ENCODE data around the gene CCDC78.
"Not testable (repeated sequence)": the region's sequence is repeated elsewhere in the genome, so short reads cannot be mapped to it uniquely, and the experiment has no call there.

CCDC78 gene

DNA sequence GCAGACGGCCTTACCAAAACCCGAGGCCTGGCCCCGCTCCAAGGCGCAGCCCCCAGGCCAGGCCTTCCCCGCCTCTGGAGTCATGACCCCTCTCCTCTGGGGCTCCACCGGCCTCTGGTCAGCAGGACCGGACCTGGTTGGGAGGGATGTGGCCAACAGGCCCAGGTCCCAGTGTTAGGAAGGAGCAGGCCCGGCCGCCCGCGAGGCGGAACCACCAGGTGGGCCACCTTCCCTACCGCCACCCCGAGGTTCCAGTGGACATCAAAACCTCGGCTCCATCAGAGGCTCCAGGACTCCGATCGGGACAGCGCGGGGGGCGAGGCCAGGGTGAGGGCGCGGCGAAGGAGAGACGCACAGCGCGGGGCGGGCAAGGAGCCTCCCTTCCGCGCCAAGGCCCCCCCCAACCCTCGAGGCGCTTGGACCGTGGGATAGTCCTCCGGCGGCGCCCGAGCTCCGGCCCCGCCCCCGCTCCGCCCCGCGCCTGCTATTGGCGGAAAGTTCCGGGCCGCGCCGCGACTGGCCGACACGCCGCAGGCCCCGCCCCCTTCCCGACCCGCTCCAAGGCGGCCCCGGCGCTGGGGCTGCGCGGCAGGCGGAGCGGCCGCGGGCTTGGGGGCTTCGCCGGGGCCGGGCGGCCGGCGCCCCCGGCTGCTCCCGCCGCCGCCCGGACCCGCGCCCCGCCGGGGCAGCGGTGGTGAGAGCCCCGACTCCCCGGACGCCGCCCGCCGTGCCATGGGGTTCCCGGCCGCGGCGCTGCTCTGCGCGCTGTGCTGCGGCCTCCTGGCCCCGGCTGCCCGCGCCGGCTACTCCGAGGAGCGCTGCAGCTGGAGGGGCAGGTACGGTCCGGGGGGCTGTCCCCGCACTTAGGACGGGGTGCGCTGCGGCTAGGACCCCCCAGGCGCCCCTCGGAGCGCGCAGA is 11.4 kb downstream of the CCDC78 start, which contains the start of gene METRN:
METRN (plus strand) TSS at position 561 of the 919 bp plus-strand sequence; CDS start at position 733, 172 bp downstream.
- no peaks in the 10 kb centered on the region for H3K36me3 ChIP-seq (ENCODE audit: control insufficient read depth, insufficient read depth, low read length)
- no peaks in the 10 kb centered on the region for H3K9me3 ChIP-seq (ENCODE audit: control insufficient read depth, insufficient read depth, low read depth, low read length)
- H3K27ac ChIP-seq (ENCODE audit: low read depth, low read length), result no peak within 1 kb of the TSS
- H3K9ac ChIP-seq (ENCODE audit: low read length), result peak within 1 kb of the TSS; percentile 41
- H3K4me3 ChIP-seq (ENCODE audit: low read depth, low read length), result peak within 1 kb of the TSS; percentile 68
- H3K27me3 ChIP-seq (ENCODE audit: control insufficient read depth, insufficient read depth, low read length), result peaks cover 35% of the 10 kb centered on the region
- H3K4me1 ChIP-seq (ENCODE audit: control insufficient read depth, insufficient read depth, low read length), result peaks cover 30% of the 10 kb centered on the region

DNA sequence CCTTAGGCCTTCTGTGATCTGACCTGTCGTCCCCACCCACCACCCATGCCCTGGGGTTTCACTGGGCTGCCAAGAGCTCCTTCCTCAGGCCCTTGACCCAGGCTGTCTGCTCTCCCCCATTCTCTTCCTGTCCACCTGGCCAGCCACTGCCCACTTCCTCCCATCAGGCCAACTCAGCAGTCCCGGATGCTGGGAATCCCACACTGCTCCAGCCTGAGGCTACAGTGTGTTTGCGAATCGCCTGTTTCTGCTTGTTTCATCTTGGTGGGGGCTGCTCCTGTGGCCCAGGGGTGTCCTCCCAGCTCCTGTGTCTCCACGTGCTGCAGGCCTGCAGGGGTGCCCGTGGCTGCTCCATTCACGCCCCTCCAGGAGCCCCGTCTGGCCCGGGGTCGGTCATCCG is 12.2 kb downstream of the CCDC78 start:
- H3K4me3 ChIP-seq (ENCODE audit: low read depth, low read length), result no peak overlapping the region
- peaks cover 40% of the 10 kb centered on the region for H3K27me3 ChIP-seq (ENCODE audit: control insufficient read depth, insufficient read depth, low read length)

DNA sequence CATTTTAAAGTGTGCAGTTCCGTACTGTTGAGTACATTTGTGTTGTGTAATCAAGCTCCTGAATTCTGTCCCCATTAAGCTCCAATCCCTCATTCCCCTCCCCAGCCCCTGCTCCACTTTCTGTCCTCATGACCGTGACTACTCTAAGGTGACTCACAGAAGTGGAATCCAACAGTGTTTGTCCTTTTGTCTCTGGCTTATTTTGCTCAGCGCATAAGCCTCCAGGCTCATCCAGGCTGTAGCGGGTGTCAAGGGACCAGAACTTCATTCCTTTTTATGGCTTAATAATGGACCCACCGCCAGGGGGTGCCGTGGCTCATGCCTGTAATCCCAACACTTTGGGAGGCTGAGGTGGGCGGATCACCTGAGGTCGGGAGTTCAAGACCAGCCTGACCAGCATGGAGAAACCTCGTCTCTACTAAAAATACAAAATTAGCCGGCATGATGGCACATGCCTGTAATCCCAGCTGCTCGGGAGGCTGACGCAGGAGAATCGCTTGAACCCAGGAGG is 13.4 kb downstream of the CCDC78 start:
- not testable (repeated sequence) for H3K27ac ChIP-seq (ENCODE audit: low read depth, low read length); H3K36me3 ChIP-seq (ENCODE audit: control insufficient read depth, insufficient read depth, low read length)
- H3K27me3 ChIP-seq (ENCODE audit: control insufficient read depth, insufficient read depth, low read length), result peaks cover 52% of the 10 kb centered on the region

More for the DNA sequence above, 12.2 kb downstream of the CCDC78 start:
- H3K9ac ChIP-seq (ENCODE audit: low read length), result no peak overlapping the region
- no peak overlapping the region for H3K27ac ChIP-seq (ENCODE audit: low read depth, low read length)
- no peaks in the 10 kb centered on the region for H3K36me3 ChIP-seq (ENCODE audit: control insufficient read depth, insufficient read depth, low read length)
- peaks cover 24% of the 10 kb centered on the region for H3K4me1 ChIP-seq (ENCODE audit: control insufficient read depth, insufficient read depth, low read length)
- no peaks in the 10 kb centered on the region for H3K9me3 ChIP-seq (ENCODE audit: control insufficient read depth, insufficient read depth, low read depth, low read length)

DNA sequence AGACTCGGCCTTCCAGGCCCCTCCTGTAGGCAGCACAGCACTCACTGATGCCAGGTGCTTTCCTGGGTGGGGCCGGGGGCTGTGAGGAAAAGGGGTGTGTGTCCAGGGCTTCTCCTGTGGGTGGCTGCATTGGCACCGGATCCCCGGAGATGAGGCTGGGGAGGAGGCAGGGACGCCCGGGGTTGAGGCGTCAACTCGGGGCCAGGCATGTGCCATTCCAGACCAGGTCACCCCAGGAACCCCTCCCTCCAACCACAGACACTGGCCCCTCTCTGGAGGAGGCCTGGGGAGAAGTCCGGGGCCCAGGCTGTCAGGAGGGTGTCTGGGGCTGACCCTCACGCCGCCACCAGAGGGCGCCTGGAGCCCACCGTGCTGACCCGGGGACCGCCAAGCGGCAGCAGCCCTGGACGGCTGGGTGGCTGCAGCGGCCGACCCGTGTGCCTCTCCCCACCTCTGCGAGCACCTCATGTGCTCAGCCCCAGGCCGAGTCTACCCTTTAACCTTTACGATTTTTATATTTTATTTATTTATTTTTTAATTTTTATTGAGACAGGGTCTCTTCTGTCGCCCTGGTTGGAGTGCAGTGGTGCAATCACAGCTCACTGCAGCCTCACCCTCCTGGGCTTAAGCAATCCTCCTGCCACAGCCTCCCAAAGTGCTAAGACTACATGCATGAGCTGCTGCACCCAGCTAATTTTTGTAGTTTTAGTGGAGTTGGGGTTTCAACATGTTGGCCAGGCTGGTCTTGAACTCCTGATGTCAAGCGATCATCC is 14.5 kb downstream of the CCDC78 start:
- H3K4me1 ChIP-seq (ENCODE audit: control insufficient read depth, insufficient read depth, low read length), result peaks cover 23% of the 10 kb centered on the region
- H3K4me3 ChIP-seq (ENCODE audit: low read depth, low read length), result no peak overlapping the region
- no peaks in the 10 kb centered on the region for H3K9me3 ChIP-seq (ENCODE audit: control insufficient read depth, insufficient read depth, low read depth, low read length)
- H3K27ac ChIP-seq (ENCODE audit: low read depth, low read length), result no peak overlapping the region
- H3K27me3 ChIP-seq (ENCODE audit: control insufficient read depth, insufficient read depth, low read length), result peaks cover 60% of the 10 kb centered on the region
- no peak overlapping the region for H3K9ac ChIP-seq (ENCODE audit: low read length)
- no peaks in the 10 kb centered on the region for H3K36me3 ChIP-seq (ENCODE audit: control insufficient read depth, insufficient read depth, low read length)

More for the DNA sequence above, 13.4 kb downstream of the CCDC78 start:
- not testable (repeated sequence) for H3K4me3 ChIP-seq (ENCODE audit: low read depth, low read length); H3K9me3 ChIP-seq (ENCODE audit: control insufficient read depth, insufficient read depth, low read depth, low read length); H3K9ac ChIP-seq (ENCODE audit: low read length)
- peaks cover 24% of the 10 kb centered on the region for H3K4me1 ChIP-seq (ENCODE audit: control insufficient read depth, insufficient read depth, low read length)

DNA sequence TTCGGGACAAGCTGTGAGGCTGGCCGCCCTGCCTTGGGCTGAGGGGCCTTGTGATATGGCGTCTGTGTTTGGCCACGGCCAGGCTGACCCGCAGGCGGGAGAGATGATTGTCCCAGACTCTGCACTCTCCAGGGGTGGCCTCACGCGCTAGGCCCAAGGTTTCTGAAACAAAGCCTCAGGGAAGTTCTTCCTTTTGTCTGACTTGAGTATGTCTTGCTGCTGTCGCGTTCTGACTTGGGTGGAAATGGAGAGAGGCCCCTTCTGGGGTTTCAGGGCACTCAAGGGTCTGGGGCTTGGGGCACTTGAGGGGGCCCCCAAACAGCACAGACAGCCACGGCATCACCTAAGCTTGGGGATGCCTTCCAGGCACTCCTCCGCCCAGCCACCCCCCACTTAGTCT is 15.2 kb downstream of the CCDC78 start:
- Histone ChIP-seq H3K4me1 (ENCODE audit: control insufficient read depth, insufficient read depth, low read length) (peaks cover 16% of the 10 kb centered on the region), H3K9ac (ENCODE audit: low read length) (no peak overlapping the region), H3K27ac (ENCODE audit: low read depth, low read length) (no peak overlapping the region), H3K36me3 (ENCODE audit: control insufficient read depth, insufficient read depth, low read length) (no peaks in the 10 kb centered on the region), H3K27me3 (ENCODE audit: control insufficient read depth, insufficient read depth, low read length) (peaks cover 62% of the 10 kb centered on the region), H3K9me3 (ENCODE audit: control insufficient read depth, insufficient read depth, low read depth, low read length) (no peaks in the 10 kb centered on the region), H3K4me3 (ENCODE audit: low read depth, low read length) (no peak overlapping the region)

DNA sequence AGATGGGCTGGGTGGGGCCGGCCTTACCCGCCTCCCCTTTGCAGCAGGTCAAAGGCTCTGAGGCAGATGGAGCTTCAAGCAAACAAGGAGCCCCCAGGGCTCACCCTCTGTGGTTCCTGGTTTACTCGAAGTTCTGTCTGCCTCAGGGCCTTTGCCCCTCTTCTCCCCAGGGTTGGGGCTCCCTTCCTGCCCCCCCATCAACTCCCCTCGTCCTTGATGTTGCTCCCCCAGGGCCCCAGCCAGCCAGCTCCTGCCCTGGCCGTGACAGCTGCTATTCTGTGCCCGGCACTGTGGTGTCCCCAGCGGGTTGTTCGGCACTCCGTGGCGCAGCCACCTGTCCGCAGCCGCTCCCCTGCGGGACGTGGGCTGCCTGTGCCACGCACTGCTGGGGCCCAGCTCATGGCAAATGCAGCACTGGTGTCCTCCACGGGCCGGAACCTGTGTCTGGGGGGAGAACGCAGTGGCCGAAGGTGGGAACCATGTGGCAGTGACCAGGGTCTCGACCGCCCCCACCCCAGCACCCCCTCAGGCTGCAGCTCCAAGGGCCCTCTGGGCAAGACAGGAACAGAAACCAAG is 15.7 kb downstream of the CCDC78 start:
- H3K27me3 ChIP-seq (ENCODE audit: control insufficient read depth, insufficient read depth, low read length), result peaks cover 60% of the 10 kb centered on the region

DNA sequence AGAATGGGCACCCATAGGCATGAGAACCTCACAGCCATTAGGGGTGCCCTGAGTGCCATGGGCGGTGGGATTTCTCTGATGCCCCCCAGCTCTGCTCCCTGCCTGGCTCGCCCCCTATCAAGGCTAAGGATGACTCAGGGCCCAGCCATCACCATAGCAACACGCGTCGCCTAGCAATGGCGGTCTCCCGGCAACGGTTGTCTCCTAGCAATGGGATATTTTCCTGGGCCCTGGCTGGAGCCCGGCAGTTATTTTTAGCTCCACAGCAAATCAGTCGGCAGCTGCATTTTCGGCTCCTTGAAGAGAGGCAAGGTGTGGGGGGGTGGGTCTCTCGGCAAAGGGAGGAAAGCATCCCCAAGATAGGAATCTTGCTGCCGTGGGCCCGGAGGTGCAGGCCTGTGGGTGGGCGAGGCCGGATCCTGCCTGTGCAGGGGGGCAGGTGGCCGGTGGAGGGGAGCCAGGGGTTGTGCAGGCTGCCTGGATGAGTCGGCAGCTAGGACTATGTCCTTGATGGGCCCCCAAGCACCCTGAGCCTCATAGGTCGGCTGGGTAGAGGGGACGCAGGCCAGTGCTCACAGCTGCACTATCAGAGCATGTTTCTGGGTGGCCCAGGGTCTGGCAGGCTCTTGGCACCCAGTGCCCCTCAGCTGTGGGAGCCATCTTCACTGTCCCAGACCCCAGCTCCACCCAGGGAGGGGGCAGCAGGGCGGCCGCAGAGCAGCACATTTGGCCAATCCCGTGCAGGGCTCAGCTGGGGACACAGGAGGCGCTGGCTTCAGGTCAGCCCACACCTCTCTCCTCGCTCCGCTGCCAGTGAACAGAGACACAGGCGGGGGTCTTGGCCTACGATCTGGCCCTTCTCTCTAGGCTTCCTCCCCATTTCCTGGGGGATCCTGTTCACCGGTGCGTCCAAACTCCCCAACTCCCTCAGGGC is 16.4 kb downstream of the CCDC78 start:
- Histone ChIP-seq H3K9ac (ENCODE audit: low read length) (no peak overlapping the region), H3K27me3 (ENCODE audit: control insufficient read depth, insufficient read depth, low read length) (peaks cover 62% of the 10 kb centered on the region), H3K9me3 (ENCODE audit: control insufficient read depth, insufficient read depth, low read depth, low read length) (no peaks in the 10 kb centered on the region), H3K27ac (ENCODE audit: low read depth, low read length) (no peak overlapping the region), H3K36me3 (ENCODE audit: control insufficient read depth, insufficient read depth, low read length) (no peaks in the 10 kb centered on the region), H3K4me1 (ENCODE audit: control insufficient read depth, insufficient read depth, low read length) (peaks cover 12% of the 10 kb centered on the region; the same call in 1 of the 2 replicates), H3K4me3 (ENCODE audit: low read depth, low read length) (no peak overlapping the region)

More for the DNA sequence above, 15.7 kb downstream of the CCDC78 start:
- no peak overlapping the region for H3K9ac ChIP-seq (ENCODE audit: low read length)
- no peak overlapping the region for H3K4me3 ChIP-seq (ENCODE audit: low read depth, low read length)
- H3K4me1 ChIP-seq (ENCODE audit: control insufficient read depth, insufficient read depth, low read length), result peaks cover 12% of the 10 kb centered on the region; the same call in 1 of the 2 replicates
- H3K36me3 ChIP-seq (ENCODE audit: control insufficient read depth, insufficient read depth, low read length), result no peaks in the 10 kb centered on the region
- H3K27ac ChIP-seq (ENCODE audit: low read depth, low read length), result no peak overlapping the region
- no peaks in the 10 kb centered on the region for H3K9me3 ChIP-seq (ENCODE audit: control insufficient read depth, insufficient read depth, low read depth, low read length)

DNA sequence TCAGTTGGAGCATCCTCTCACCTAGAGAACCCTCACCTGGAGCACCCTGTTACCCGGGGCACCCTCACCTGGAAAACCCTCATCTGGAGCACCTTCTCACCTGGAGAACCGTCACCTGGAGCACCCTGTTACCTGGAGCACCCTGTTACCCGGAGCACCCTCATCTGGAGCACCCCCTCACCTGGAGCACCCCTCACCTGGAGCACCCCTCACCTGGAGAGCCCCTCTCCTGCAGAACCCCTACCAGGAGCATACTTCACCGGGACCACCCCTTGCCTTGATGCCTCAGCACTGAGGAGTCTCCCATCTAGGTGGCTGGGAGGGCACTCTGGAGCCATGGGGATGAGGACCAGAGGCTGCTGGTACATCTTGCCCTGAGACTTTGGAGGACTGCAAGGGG is 17.3 kb downstream of the CCDC78 start:
- Histone ChIP-seq H3K4me1 (ENCODE audit: control insufficient read depth, insufficient read depth, low read length) (peaks cover 5% of the 10 kb centered on the region; the same call in 1 of the 2 replicates), H3K36me3 (ENCODE audit: control insufficient read depth, insufficient read depth, low read length) (no peaks in the 10 kb centered on the region), H3K27ac (ENCODE audit: low read depth, low read length) (no peak overlapping the region), H3K27me3 (ENCODE audit: control insufficient read depth, insufficient read depth, low read length) (peaks cover 71% of the 10 kb centered on the region), H3K4me3 (ENCODE audit: low read depth, low read length) (no peak overlapping the region), H3K9me3 (ENCODE audit: control insufficient read depth, insufficient read depth, low read depth, low read length) (no peaks in the 10 kb centered on the region), H3K9ac (ENCODE audit: low read length) (no peak overlapping the region)

DNA sequence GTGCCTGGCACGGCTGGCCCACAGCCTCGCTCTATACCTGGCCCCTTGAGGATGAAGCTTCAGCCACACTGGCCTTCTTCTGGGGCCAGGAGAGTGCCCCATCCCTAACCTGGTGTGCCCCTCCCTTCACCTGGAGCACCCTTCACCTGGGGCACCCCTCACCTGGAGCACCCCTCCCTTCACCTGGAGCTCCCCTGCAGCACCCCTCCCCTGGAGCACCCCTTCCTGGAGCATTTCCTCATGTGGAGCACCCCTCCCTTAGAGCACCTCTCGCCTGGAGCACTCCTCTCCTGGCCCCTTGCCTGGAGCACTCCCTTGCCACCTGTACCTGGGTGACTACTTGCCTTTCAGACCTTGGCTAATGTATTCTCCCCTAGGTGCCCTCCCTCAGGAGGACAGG is 18.2 kb downstream of the CCDC78 start:
- peaks cover 78% of the 10 kb centered on the region for H3K27me3 ChIP-seq (ENCODE audit: control insufficient read depth, insufficient read depth, low read length)
- H3K9ac ChIP-seq (ENCODE audit: low read length), result no peak overlapping the region
- peaks cover 5% of the 10 kb centered on the region; the same call in 1 of the 2 replicates for H3K4me1 ChIP-seq (ENCODE audit: control insufficient read depth, insufficient read depth, low read length)
- H3K9me3 ChIP-seq (ENCODE audit: control insufficient read depth, insufficient read depth, low read depth, low read length), result no peaks in the 10 kb centered on the region
- no peak overlapping the region for H3K27ac ChIP-seq (ENCODE audit: low read depth, low read length)
- H3K36me3 ChIP-seq (ENCODE audit: control insufficient read depth, insufficient read depth, low read length), result no peaks in the 10 kb centered on the region
- H3K4me3 ChIP-seq (ENCODE audit: low read depth, low read length), result no peak overlapping the region

DNA sequence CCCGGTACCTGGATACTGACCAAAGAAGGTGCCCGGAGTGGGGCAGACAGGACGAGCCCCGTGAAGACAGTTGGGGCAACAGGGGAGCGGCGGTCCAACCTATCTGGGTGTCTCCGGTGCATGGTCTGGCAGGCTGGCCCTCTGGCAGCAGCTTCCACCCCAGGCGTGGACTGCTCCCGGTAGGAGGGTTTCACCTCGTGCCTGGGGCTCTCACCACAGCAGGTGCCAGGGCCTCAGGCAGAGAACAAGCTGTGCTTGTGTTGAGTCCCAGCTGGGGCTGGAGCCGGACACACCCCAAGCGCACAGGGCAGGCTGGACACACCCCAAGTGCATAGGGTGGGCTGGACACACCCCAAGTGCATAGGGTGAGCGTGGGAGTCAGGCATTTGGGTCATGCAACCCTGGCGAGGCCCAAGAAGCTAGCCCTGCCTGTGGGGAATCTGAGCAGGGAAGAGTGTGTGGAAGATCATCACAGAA is 19.1 kb downstream of the CCDC78 start:
- H3K9ac ChIP-seq (ENCODE audit: low read length), result no peak overlapping the region
- H3K9me3 ChIP-seq (ENCODE audit: control insufficient read depth, insufficient read depth, low read depth, low read length), result no peaks in the 10 kb centered on the region
- peaks cover 5% of the 10 kb centered on the region; the same call in 1 of the 2 replicates for H3K4me1 ChIP-seq (ENCODE audit: control insufficient read depth, insufficient read depth, low read length)
- H3K27ac ChIP-seq (ENCODE audit: low read depth, low read length), result no peak overlapping the region
- no peaks in the 10 kb centered on the region for H3K36me3 ChIP-seq (ENCODE audit: control insufficient read depth, insufficient read depth, low read length)
- H3K27me3 ChIP-seq (ENCODE audit: control insufficient read depth, insufficient read depth, low read length), result peaks cover 87% of the 10 kb centered on the region
- H3K4me3 ChIP-seq (ENCODE audit: low read depth, low read length), result peak overlapping the region; percentile 64

Data from HUES6 (cell line).